Activated CD4-positive, alpha-beta T cell treated with anti-CD3 and anti-CD28 coated beads, Interleukin-2, amount 10 ng/mL, durations not matched to agents 7 days and 5 days (primary cell): ENCODE results near the gene SLC37A1. TPM values are rescaled to one million over a fixed set of nuclear protein-coding genes. Genes with fewer than 3 reads are reported as not detected.

ENCODE experiments used
- CTCF ChIA-PET: fragments of 350-600 bp; sonication (Branson Sonifier 250); formaldehyde crosslinking; loops from one replicate; lab custom pipeline; 2021; ENCODE audit warnings: antibody characterized with exemption; lab: Charles Lee
- POLR2A ChIA-PET: fragments of 350-600 bp; sonication (Branson Sonifier 250); formaldehyde crosslinking; loops from one replicate; lab custom pipeline; 2021; ENCODE audit warnings: antibody characterized with exemption; lab: Charles Lee
- DNase-seq: peaks from one replicate; pipeline ENCODE4 v3.0.0-alpha.2; 2020
- H3K27ac Mint-ChIP-seq: one replicate; pipeline ENCODE4 v1.8.0; 2021; ENCODE audit warnings: mild to moderate bottlenecking, moderate library complexity, mixed read lengths
- H3K27me3 Mint-ChIP-seq: one replicate; pipeline ENCODE4 v1.8.0; 2021; ENCODE audit warnings: mixed read lengths
- H3K36me3 Mint-ChIP-seq: one replicate; pipeline ENCODE4 v1.8.0; 2021; ENCODE audit warnings: low read depth, mixed read lengths
- H3K4me1 Mint-ChIP-seq: one replicate; pipeline ENCODE4 v1.8.0; 2021; ENCODE audit warnings: mixed read lengths
- H3K4me3 Mint-ChIP-seq: one replicate; pipeline ENCODE4 v1.8.0; 2021; ENCODE audit warnings: mild to moderate bottlenecking, moderate library complexity, mixed read lengths
- H3K9me3 Mint-ChIP-seq: one replicate; pipeline ENCODE4 v1.8.0; 2021; ENCODE audit warnings: mixed read lengths
- total RNA-seq, 2 experiments: library from RNA; stranded (reverse); gene quantifications; one replicate each; pipeline ENCODE4 v1.2.3, GENCODE V29; 2021

SLC37A1 gene
- total RNA-seq, 2 experiments from 2014 or later = 19.2 to 20.2 TPM

DNA sequence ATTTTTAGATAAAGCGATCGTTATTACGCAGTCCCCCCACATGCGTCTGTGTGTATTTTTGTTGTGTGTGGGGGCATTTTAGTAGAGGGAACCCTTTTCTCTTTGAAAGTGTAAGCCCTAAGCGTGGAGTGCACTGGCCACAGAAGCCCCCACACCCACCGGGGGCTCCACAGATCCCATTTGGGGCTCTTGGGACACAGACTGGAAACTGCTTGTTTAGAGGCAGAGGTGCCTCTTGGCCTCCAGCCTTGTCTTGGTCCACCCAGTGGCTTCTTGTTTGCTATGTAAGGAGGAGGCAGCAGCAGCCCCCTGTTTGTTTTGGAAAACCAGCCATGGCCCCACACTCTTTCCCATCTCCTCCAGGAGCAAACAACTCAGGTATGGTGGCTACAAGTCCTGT lies 42.8 kb downstream of the SLC37A1 start:
- DNase-seq = no peak
- Mint-ChIP-seq H3K4me1 (peaks cover 3% of the 10 kb centered on the region), H3K27me3 (no peaks in the 10 kb centered on the region), H3K36me3 (peaks cover 5% of the 10 kb centered on the region), H3K27ac (no peak overlapping the region), H3K9me3 (no peaks in the 10 kb centered on the region), H3K4me3 (no peak overlapping the region)
- ChIA-PET CTCF (interaction anchor here (2.3 kb wide), 1 partner anchor 17 kb away, joined by 6 read pairs; no protein-coding TSS in a partner anchor), POLR2A (no interaction called here)

DNA sequence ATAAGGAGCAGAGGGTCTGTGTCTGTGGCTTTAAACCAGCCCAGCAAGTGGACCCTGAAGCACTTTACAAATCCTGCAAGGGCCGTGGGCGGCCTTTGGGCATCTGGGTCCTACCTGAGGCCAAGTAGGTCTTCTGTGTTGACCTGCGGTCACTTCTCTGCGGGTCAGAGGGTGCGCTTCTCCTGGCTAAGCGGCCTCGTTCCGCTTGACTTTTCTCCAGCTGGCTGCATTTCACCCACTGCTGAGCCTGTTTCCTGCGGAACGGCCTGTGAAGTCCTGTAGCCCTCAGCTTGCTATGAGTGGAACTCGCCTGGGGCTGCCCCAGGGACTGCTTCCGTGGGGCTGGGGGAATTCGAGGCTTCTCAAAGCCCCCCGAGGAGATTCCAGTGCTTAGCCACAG lies 43.3 kb downstream of the SLC37A1 start:
- ChIA-PET POLR2A (no interaction called here), CTCF (interaction anchor here (2.3 kb wide), 1 partner anchor 18 kb away, joined by 6 read pairs; no protein-coding TSS in a partner anchor)
- H3K4me1 Mint-ChIP-seq = peaks cover 8% of the 10 kb centered on the region
- no peaks in the 10 kb centered on the region for H3K9me3 Mint-ChIP-seq
- H3K36me3 Mint-ChIP-seq = peaks cover 4% of the 10 kb centered on the region
- no peak overlapping the region for H3K4me3 Mint-ChIP-seq
- DNase-seq = no peak
- H3K27ac Mint-ChIP-seq = no peak overlapping the region
- no peaks in the 10 kb centered on the region for H3K27me3 Mint-ChIP-seq

- Mint-ChIP-seq H3K9me3 (no peaks in the 10 kb centered on the region), H3K36me3 (peaks cover 7% of the 10 kb centered on the region), H3K27me3 (no peaks in the 10 kb centered on the region), H3K4me3 (no peak overlapping the region), H3K4me1 (peaks cover 9% of the 10 kb centered on the region), H3K27ac (no peak overlapping the region)
- POLR2A ChIA-PET = no interaction called here
- CTCF ChIA-PET = interaction anchor here (2.3 kb wide), 1 partner anchor 18 kb away, joined by 6 read pairs; no protein-coding TSS in a partner anchor
- DNase-seq = no peak
Measured at GRCh38 chr21:42557420-42557819, 43.8 kb downstream of the SLC37A1 start.

DNA sequence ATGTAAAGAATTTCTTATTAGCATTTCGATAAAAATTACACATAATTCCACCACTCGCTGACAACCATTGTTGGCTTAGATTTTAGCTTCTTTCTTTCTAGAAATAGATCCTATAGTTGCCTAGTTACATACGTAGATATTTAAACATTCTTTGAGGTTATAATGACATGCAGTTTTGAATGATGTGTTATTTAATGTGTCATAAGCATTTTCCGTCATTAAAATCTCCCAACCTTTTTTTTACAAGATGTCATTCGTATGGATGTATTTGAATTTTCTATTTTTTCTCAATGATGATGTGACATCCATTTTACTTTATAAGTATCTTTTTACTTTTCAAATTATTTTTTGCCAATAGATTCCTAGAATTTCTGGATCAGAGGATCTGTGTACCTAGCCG lies 44.7 kb downstream of the SLC37A1 start:
- Mint-ChIP-seq H3K4me1 (peaks cover 9% of the 10 kb centered on the region), H3K27ac (no peak overlapping the region), H3K4me3 (no peak overlapping the region), H3K36me3 (peaks cover 9% of the 10 kb centered on the region), H3K27me3 (no peaks in the 10 kb centered on the region), H3K9me3 (no peaks in the 10 kb centered on the region)
- POLR2A ChIA-PET = no interaction called here
- DNase-seq = no peak
- CTCF ChIA-PET = interaction anchor here (2.3 kb wide), 1 partner anchor 19 kb away, joined by 6 read pairs; no protein-coding TSS in a partner anchor

GRCh38 chr21:42558846-42559245 lies 45.2 kb downstream of the SLC37A1 start:
- Mint-ChIP-seq H3K27ac (no peak overlapping the region), H3K9me3 (no peaks in the 10 kb centered on the region), H3K27me3 (no peaks in the 10 kb centered on the region), H3K36me3 (peaks cover 9% of the 10 kb centered on the region), H3K4me3 (no peak overlapping the region), H3K4me1 (peaks cover 9% of the 10 kb centered on the region)
- ChIA-PET POLR2A (no interaction called here), CTCF (no interaction called here)
- no peak for DNase-seq

DNA sequence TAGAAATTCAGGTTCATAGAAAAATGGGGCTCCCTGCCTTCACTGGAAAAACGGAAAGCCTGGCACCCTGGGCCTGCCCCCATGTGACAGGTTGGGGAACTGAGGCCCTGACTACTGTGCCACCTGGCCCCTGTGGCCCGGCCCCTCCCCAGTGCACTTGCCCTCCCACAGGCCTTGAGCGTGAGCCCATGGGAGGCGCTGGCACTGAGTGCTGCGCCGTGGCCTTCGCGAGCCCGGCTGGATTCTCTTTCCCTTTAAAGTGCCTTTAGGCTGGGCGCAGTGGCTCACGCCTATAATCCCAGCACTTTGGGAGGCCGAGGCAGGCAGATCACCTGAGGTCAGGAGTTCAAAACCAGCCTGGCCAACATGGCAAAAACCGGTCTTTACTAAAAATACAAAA lies 45.7 kb downstream of the SLC37A1 start:
- Mint-ChIP-seq H3K9me3 (no peaks in the 10 kb centered on the region), H3K27ac (no peak overlapping the region), H3K36me3 (peaks cover 7% of the 10 kb centered on the region), H3K4me1 (peaks cover 9% of the 10 kb centered on the region), H3K27me3 (no peaks in the 10 kb centered on the region), H3K4me3 (no peak overlapping the region)
- ChIA-PET CTCF (no interaction called here), POLR2A (interaction anchor here (0.6 kb wide), 1 partner anchor 408 kb away, joined by 4 read pairs; no protein-coding TSS in a partner anchor)
- no peak for DNase-seq

DNA sequence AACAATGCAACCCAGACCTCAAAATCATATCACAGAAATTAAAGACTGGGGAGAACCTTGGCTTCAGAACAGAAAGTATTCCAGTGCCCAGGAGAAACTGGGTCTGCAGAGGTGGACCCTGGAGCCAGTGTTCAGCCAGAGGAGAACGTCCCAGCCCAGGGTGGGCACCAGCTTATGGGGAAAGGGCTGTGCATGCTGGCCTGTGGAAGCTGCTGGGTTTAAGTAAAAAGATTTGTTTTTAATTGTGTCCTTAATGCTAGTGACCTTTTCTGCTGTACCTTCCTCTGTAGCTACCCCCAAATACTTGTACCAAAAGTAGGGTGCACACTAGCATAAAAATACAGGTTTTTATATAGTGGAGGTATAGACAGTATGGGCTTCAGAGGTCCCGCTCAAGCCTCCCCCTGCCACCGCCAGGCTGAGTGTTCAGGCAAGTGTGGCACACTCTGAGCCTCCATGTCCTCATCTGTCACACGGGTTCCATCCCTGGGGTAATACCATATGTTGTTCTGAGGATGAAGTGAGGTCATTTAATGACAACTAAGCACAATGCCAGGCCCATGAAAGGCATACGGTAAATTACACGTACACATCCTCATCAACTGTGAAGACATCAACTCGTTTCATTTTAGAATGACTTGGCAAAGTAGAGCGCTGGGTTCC lies 47.0 kb downstream of the SLC37A1 start:
- Mint-ChIP-seq H3K4me3 (no peak overlapping the region), H3K9me3 (no peaks in the 10 kb centered on the region), H3K4me1 (peaks cover 9% of the 10 kb centered on the region), H3K27me3 (no peaks in the 10 kb centered on the region), H3K27ac (no peak overlapping the region), H3K36me3 (peaks cover 7% of the 10 kb centered on the region)
- ChIA-PET CTCF (interaction anchor here (0.7 kb wide), 1 partner anchor 22 kb away, joined by 4 read pairs; no protein-coding TSS in a partner anchor), POLR2A (no interaction called here)
- no peak for DNase-seq

DNA sequence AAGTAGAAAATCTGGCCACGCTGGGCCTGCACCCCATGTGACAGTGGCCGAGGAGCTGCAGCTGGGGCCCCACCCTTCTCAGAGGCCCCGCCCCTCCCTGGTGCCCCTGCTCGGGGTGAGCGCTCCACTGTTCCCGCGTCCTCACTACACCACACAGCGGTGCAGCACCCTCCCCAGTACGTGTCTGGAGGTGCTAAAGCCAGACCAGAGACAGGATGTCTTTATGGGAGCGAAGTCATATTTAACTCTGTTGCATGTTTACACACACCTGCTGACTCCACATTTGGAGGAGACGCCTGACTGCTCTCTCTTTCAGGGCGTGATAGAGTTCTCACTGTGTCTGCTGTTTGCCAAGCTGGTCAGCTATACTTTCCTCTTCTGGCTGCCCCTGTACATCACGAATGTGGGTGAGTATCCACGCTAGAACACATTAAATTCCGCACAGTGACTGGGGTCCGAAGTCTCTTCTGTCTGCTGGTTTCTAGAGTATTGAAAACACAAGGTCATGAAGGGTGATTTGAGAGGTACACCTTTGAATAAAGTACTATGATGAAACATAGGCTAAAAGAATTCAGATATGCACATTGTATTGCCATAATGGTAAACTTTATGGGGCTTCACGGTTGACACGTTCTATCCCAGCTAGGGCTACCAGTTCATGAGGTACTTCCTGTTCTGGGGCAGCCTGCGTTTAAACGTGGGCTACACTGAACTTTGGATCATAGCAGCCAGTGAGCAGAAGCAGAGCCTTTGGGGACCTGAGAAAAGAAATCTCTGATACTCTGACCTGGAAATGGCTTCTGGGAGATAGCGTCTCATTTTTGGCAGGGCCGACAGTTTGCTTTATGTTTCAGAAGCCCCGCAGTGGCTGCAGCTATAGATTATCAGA lies 48.4 kb downstream of the SLC37A1 start:
- ChIA-PET POLR2A (no interaction called here), CTCF (no interaction called here)
- Mint-ChIP-seq H3K27ac (no peak overlapping the region), H3K4me1 (peaks cover 9% of the 10 kb centered on the region), H3K27me3 (no peaks in the 10 kb centered on the region), H3K36me3 (peaks cover 7% of the 10 kb centered on the region), H3K9me3 (no peaks in the 10 kb centered on the region), H3K4me3 (no peak overlapping the region)
- no peak for DNase-seq

GRCh38 chr21:42562816-42563215 lies 49.2 kb downstream of the SLC37A1 start:
- peaks cover 9% of the 10 kb centered on the region for H3K4me1 Mint-ChIP-seq
- H3K36me3 Mint-ChIP-seq = peaks cover 8% of the 10 kb centered on the region
- no peak overlapping the region for H3K4me3 Mint-ChIP-seq
- H3K27me3 Mint-ChIP-seq = no peaks in the 10 kb centered on the region
- ChIA-PET CTCF (interaction anchor here (1.2 kb wide), 1 partner anchor 16 kb away, joined by 3 read pairs; no protein-coding TSS in a partner anchor), POLR2A (no interaction called here)
- H3K9me3 Mint-ChIP-seq = no peaks in the 10 kb centered on the region
- DNase-seq = no peak
- H3K27ac Mint-ChIP-seq = peak overlapping the region; percentile 16

DNA sequence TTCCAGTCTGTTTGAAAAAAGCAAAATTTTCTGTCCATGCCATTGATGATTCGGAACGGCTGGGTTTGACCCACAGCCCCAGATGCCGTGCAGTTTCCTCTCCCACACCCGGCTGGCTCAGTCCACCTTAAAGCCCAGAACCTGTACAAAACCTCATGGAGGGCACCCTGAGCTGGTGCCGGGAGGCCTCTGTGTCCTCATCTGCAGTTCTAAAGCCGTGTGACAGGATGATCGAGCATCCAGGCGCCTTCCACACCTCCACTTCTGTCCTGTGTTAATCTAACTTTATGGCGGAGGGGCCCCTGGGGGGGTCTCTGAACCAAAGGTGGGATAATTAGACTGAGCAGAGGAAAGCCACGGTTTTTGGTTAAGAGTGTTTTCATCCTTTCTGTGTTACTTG lies 49.6 kb downstream of the SLC37A1 start:
- POLR2A ChIA-PET = no interaction called here
- peaks cover 8% of the 10 kb centered on the region for H3K36me3 Mint-ChIP-seq
- peaks cover 9% of the 10 kb centered on the region for H3K4me1 Mint-ChIP-seq
- H3K9me3 Mint-ChIP-seq = no peaks in the 10 kb centered on the region
- H3K27ac Mint-ChIP-seq = no peak overlapping the region
- no peaks in the 10 kb centered on the region for H3K27me3 Mint-ChIP-seq
- CTCF ChIA-PET = interaction anchor here (1.2 kb wide), 1 partner anchor 15 kb away, joined by 3 read pairs; no protein-coding TSS in a partner anchor
- no peak for DNase-seq
- no peak overlapping the region for H3K4me3 Mint-ChIP-seq

DNA sequence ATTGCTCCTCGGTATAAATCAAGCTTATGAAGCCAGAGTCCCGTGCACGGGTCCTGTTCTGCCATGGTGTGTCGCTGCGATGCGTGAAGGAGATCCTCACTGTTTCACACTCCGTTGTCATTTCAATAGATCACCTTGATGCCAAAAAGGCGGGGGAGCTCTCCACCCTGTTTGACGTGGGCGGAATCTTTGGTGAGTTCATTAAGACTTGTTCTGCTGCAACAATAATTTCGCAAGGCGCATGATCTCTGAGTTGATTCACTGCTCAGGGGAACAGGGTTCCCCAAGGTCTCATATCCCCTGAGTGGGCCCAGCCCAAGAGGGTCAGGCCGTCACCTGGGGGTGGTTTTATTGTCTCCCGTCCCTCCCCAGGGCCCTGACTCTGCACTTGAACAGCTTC lies 50.0 kb downstream of the SLC37A1 start:
- Mint-ChIP-seq H3K4me1 (peaks cover 9% of the 10 kb centered on the region), H3K27me3 (no peaks in the 10 kb centered on the region), H3K9me3 (no peaks in the 10 kb centered on the region), H3K36me3 (peaks cover 8% of the 10 kb centered on the region), H3K27ac (no peak overlapping the region), H3K4me3 (no peak overlapping the region)
- POLR2A ChIA-PET = no interaction called here
- CTCF ChIA-PET = interaction anchor here (1.2 kb wide), 1 partner anchor 15 kb away, joined by 3 read pairs; no protein-coding TSS in a partner anchor
- DNase-seq = no peak

DNA sequence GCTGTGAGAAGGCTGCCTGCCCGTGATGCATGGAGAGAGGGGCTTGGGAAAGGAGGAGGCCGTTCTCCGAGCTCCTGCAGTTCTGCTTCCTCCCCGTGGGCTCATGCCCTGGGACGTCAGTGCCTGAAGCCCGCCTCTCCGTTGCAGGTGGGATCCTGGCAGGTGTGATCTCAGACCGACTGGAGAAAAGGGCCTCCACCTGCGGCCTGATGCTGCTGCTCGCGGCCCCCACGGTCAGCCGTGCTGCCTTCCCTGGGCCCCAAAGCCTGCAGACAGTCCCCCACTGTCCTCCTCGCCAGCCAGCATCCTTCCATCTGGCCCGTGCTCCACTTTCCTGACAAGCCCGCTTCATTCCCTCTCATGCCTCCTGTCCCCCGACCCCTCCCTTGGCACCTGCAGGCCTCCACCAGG lies 50.9 kb downstream of the SLC37A1 start:
- ChIA-PET CTCF (no interaction called here), POLR2A (no interaction called here)
- Mint-ChIP-seq H3K36me3 (peaks cover 8% of the 10 kb centered on the region), H3K4me3 (no peak overlapping the region), H3K9me3 (no peaks in the 10 kb centered on the region), H3K4me1 (peaks cover 9% of the 10 kb centered on the region), H3K27ac (no peak overlapping the region), H3K27me3 (no peaks in the 10 kb centered on the region)
- DNase-seq = no peak
